ENCODE data around the gene EVA1C. TPM values are rescaled to one million over a fixed set of nuclear protein-coding genes. Genes with fewer than 3 reads are reported as not detected.
A peak's percentile ranks its signal among the peaks of the same experiment; 100 is the strongest.

EVA1C gene
- total and polyA plus RNA-seq, 2 experiments from 2014 or later = 4.6 to 6.9 TPM

- Histone ChIP-seq H3K4me1 (ENCODE audit: insufficient read depth) (peaks cover 34% of the 10 kb centered on the region), H3F3A (replicated peaks; ENCODE audit: low read depth) (peaks cover 17% of the 10 kb centered on the region; the same call in 1 of the 2 replicates), H3K27ac (ENCODE audit: low read depth) (no peak overlapping the region), H3K79me2 (replicated peaks; ENCODE audit: insufficient read depth) (no peaks in the 10 kb centered on the region; the same call in 1 of the 2 replicates), H4K20me1 (replicated peaks; ENCODE audit: insufficient read depth) (0 out of 2 replicates have a peak, but pooled peaks cover 5% of the 10 kb centered on the region), H3K27me3 (ENCODE audit: insufficient read depth) (peaks cover 71% of the 10 kb centered on the region), H3K9me2 (ENCODE audit: insufficient read depth) (no peaks in the 10 kb centered on the region), H3K4me2 (peak overlapping the region; percentile 97), H2AFZ (peak overlapping the region; percentile 99), H3K36me3 (ENCODE audit: insufficient read depth) (peaks cover 3% of the 10 kb centered on the region; the same call in 1 of the 2 replicates), H3K4me3 (peak overlapping the region; percentile 82)
- TF ChIP-seq ETS1 (IDR thresholded peaks at IDR 0.05) (no peak), NANOG (IDR thresholded peaks at IDR 0.05; ENCODE audit: borderline replicate concordance) (no peak), EZH2phosphoT487 (IDR thresholded peaks at IDR 0.05; ENCODE audit: unreplicated experiment) (no peak), JUNB (IDR thresholded peaks at IDR 0.05; ENCODE audit: unreplicated experiment) (no peak), ZNF331 (CRISPR knock-in tag; IDR thresholded peaks at IDR 0.05; ENCODE audit: low read depth) (no peak)
- TF ChIP-seq, protein P1, sequence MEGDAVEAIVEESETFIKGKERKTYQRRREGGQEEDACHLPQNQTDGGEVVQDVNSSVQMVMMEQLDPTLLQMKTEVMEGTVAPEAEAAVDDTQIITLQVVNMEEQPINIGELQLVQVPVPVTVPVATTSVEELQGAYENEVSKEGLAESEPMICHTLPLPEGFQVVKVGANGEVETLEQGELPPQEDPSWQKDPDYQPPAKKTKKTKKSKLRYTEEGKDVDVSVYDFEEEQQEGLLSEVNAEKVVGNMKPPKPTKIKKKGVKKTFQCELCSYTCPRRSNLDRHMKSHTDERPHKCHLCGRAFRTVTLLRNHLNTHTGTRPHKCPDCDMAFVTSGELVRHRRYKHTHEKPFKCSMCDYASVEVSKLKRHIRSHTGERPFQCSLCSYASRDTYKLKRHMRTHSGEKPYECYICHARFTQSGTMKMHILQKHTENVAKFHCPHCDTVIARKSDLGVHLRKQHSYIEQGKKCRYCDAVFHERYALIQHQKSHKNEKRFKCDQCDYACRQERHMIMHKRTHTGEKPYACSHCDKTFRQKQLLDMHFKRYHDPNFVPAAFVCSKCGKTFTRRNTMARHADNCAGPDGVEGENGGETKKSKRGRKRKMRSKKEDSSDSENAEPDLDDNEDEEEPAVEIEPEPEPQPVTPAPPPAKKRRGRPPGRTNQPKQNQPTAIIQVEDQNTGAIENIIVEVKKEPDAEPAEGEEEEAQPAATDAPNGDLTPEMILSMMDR (conservative IDR thresholded peaks at IDR 0.05; ENCODE audit: low read depth in 2 of 2) = peak; percentile 24 to 45; a peak in 2 of 4 replicates
- DNase-seq (ENCODE audit: low spot score) (peak; percentile 63), ATAC-seq (peak; percentile 18)
- no peaks in the 10 kb centered on the region; the same call in 2 of the 3 replicates for H3K9me3 Mint-ChIP-seq
- no peaks in the 10 kb centered on the region for H3K36me3 Mint-ChIP-seq (ENCODE audit: low read depth)
- peaks cover 45% of the 10 kb centered on the region for H3K27me3 Mint-ChIP-seq (ENCODE audit: insufficient read depth, low read depth, poor library complexity)
- H3K4me1 Mint-ChIP-seq = peaks cover 31% of the 10 kb centered on the region
- peak overlapping the region; percentile 76 for H3K4me3 Mint-ChIP-seq
- H3K27ac Mint-ChIP-seq = no peak overlapping the region
These were observed 554 bp downstream of the EVA1C start for GRCh38 chr21:32413015-32413504.

DNA sequence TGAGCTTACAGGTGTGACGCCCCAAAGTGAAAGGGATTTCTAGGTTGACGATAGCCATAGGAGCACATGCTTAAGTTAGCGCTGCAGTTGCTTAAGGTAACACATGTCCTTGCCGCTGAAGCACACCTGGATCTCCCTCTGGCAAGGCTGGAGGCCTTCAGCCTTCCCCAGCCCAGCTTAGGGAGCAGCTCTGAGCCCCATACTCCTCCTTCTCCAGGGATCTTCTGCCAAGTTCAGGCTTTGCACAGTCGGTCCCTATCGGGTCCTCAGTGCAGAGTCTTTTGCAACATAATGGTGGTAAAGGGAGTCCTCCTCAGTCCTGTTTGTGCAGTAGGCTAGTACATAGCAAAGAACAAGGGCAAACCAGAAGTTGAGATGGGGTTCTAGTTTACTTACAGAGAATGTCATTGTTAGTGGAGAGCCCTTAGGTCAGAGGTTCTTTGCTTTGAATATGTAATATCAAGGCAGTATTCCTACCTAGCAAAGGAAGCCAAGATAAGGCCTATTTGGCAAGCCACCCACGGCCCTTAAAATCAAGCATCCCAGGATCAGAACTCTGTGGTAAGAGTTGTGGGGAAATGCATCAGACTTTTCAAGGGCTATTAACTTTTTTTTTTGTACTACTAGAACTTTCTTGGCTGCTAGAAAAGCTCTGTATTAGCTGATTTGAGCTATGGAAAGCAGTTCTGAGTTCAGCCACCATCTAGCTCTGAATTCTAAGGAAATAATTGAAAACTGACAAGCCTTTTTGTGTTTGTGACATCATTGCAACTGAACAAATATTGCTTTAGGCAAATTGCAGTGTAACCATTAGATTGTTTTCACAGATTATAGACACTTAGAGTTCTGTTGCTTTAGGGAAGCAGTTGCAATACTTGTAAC is 1.4 kb downstream of the EVA1C start:
- peak; percentile 73 for TF ChIP-seq JUNB (IDR thresholded peaks at IDR 0.05; ENCODE audit: unreplicated experiment)
- TF ChIP-seq, protein P1 (conservative IDR thresholded peaks at IDR 0.05; ENCODE audit: low read depth in 2 of 2) = no peak
- no peaks in the 10 kb centered on the region for H3K9me2 ChIP-seq (ENCODE audit: insufficient read depth)
- H3K4me3 Mint-ChIP-seq = peak overlapping the region; percentile 76
- 0 out of 2 replicates have a peak, but pooled peaks cover 5% of the 10 kb centered on the region for H4K20me1 ChIP-seq (replicated peaks; ENCODE audit: insufficient read depth)
- peaks cover 35% of the 10 kb centered on the region for H3K4me1 Mint-ChIP-seq
- H3K4me2 ChIP-seq = peak overlapping the region; percentile 97
- DNase-seq (ENCODE audit: low spot score) (no peak), ATAC-seq (peak; percentile 10)
- no peaks in the 10 kb centered on the region for H3K36me3 Mint-ChIP-seq (ENCODE audit: low read depth)
- H3K27me3 Mint-ChIP-seq (ENCODE audit: insufficient read depth, low read depth, poor library complexity) = peaks cover 45% of the 10 kb centered on the region
- H3K27me3 ChIP-seq (ENCODE audit: insufficient read depth) = peaks cover 71% of the 10 kb centered on the region
- no peaks in the 10 kb centered on the region for H3K9me3 Mint-ChIP-seq
- H3K79me2 ChIP-seq (replicated peaks; ENCODE audit: insufficient read depth) = no peaks in the 10 kb centered on the region; the same call in 1 of the 2 replicates
- peaks cover 17% of the 10 kb centered on the region; the same call in 1 of the 2 replicates for H3F3A ChIP-seq (replicated peaks; ENCODE audit: low read depth)
- peak overlapping the region; percentile 82 for H3K4me3 ChIP-seq
- H3K27ac ChIP-seq (ENCODE audit: low read depth) = no peak overlapping the region
- H3K36me3 ChIP-seq (ENCODE audit: insufficient read depth) = peaks cover 3% of the 10 kb centered on the region; the same call in 1 of the 2 replicates
- H2AFZ ChIP-seq = no peak overlapping the region; the same call in 1 of the 2 replicates
- no peak overlapping the region for H3K27ac Mint-ChIP-seq
- H3K4me1 ChIP-seq (ENCODE audit: insufficient read depth) = peaks cover 34% of the 10 kb centered on the region
